ENCODE measurements around the gene SPP1.

The SPP1 gene

DNA sequence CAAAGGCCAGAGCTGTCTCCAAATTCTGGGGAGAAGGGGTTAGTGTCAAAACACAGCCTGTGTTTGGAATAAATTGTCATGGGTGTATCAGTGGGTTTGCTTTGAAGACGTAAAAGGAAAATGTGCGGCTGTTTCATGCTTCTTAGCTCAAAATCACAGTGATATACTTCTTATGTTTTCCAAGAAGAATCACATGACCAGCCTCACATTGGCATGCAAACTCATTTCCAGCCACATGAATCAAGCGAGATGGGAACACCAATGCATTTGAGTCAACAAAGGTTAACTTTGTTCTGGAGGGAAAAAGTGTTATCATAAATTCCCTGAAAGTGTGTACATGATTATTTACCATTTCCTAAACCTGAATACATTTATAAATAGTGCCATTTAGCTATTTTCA lies 19.0 kb upstream of the SPP1 start:
- DNase-seq, result no peak

DNA sequence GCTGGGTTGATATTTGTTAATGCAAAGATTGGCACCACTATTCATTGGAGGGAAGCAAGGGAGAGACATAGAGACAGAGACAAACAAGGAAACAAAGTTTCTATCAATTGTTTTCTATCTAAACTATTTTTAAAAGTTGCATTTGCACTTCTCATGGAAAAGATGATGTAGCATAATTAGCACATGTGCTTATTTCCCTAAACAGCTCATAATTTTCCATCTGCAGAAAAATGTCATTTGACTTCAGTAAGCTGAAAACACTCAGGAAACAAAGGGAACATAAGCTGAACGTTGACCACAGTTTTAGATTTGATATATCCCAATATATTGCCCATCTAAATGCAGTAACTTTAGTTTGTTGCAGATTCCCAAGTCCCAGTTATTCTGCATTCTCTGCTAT lies 18.5 kb upstream of the SPP1 start:
- no peak for DNase-seq

DNA sequence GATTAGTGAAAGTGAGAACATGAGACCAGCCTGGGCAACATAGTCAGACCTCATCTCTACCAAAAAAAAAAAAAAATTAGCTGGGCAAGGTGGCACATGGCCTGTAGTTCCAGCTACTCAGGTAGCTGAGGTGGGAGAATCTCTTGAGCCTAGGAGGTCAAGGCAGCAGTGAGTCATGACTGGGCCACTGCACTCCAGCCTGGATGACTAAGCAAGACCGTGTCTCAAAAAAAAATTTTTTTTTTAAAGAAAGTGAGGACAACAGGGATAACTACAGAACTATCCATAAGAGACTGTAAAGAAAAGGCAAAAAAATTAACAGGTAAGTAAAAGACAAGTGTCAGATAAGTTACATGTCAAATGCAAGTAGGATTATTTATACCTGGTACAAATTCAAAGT lies 13.5 kb upstream of the SPP1 start:
- DNase-seq, result no peak

DNA sequence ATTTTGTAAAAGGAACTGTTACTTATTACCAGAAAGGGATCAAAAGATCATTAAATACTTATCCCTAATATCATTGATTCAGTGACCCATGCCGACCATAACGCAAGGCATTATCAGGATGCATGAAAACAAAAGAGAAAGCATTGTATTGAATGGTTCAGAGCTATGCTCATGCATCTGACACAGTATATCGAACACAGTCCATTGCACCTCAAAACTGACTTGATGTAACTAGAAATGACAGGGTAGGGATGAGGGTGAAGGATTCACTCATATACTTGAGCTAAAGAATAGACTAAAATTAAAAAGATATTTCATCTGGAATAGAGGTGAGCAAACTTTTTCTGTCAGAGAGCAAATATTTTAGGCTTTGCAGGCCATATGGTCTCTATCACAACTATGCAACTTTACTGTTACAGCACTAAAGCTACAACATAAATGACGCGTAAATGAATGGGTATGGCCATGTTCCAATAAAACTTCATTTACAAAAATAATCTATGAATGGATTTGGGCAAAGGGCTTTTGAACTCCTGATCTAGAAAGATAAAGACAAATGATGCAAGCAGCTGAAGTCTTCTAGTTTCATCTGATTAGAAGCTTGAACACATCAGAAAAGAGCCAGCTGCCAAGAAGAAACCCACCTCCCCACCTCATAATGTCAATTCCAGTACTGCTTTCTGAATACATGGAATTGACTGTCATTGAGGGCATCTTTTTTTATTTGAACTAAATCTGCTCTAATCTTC lies 12.9 kb upstream of the SPP1 start:
- DNase-seq, result no peak

DNA sequence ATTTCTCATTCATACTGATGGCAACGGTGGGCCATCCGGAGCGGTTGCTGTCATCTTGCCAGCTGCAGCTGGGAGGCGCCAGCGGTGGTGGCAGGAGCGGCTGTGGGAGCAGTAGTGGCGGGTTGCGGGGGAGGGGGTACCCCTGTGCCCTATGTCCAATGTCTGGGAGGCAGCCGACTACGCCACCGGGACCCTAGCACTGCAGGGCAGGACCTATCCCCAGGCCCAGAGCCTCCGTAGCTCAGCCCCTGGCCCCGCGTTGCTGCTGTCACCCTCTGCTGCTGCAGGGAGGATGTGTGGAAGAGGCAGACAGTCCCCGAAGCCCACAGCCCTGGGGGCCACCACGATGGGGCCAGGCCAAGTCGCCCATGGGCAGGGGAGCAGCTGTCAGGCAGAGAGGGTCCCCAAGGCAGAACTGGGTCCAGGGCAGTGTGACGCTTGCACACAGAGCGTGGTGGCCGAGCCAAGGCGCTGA lies 10.0 kb upstream of the SPP1 start:
- DNase-seq, result no peak

DNA sequence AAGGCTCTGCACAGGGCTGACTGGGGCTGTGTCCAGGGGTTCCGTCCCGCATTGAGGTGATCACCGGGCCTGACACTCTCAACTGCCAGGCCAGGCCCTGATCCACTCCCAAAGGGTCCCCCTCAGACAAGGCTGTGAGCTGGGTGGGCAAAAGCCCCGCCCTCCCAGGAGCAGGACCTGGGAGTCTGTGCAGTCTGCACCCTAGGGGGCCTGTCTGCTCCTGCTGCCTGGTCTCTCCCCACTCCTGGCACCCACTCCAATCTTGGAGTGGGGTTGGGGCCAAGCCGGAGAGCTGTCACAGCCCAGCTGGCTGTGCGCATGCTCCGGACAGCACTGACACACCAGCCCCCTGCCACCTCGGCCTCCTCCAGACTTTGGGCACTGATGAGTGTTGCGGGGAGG lies 9.4 kb upstream of the SPP1 start:
- no peak for DNase-seq

DNA sequence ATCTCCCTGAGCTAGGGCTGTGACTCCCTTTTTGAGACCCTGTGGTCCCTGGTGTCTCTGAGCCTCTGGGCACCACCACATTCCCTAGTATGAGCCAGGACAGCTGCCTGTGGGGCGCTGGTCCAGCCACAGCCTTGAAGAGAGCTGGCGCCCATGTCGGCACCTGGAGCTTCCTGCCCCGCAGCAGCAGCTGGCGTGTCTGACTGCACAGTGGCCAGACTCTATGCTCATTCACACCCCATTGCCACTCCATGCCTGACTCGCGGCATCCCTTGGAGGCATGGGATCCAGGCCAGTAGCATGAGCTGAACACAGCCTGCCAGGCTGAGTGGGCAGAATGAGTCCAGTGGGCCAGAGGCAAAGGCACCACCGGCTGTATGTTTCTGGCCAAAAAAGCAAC lies 8.3 kb upstream of the SPP1 start:
- no peak for DNase-seq

DNA sequence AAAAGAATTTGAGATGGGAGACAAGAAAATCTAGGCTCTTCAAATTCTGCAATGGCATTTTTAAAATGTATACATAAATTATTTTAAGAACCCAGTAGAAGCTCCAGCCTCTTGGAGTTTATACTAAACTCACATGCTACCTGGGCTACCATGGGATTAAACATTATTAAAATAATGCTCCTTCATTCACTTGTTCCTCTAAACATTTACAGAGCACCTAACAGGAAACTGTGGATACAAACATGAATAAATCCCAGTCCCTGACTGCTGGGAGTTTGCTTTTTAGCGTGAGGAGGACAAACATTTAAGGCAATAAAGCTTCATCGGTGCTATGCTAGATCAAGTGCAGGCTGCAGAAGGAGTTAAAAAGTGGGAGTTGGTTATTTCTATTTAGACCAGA lies 5.4 kb upstream of the SPP1 start:
- DNase-seq, result no peak

DNA sequence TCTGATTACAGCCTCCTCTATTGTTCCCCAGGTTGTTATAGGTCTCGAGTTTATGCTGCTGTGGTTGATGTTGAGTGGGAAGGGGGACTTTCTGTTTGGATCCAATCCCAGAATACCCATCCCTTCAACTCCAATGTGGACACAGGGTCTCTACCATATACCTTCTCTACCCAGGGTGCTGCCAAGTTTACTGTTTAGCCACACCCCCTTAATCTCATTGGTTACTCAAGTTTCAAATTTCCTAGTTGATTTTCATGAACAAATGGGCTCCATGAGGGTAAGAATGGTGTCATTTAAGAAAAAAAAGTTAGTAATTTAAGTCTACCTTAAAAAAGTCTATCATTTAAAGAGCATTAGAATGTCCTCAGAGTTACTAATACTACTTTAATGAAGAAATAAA lies 3.6 kb upstream of the SPP1 start:
- no peak for DNase-seq

DNA sequence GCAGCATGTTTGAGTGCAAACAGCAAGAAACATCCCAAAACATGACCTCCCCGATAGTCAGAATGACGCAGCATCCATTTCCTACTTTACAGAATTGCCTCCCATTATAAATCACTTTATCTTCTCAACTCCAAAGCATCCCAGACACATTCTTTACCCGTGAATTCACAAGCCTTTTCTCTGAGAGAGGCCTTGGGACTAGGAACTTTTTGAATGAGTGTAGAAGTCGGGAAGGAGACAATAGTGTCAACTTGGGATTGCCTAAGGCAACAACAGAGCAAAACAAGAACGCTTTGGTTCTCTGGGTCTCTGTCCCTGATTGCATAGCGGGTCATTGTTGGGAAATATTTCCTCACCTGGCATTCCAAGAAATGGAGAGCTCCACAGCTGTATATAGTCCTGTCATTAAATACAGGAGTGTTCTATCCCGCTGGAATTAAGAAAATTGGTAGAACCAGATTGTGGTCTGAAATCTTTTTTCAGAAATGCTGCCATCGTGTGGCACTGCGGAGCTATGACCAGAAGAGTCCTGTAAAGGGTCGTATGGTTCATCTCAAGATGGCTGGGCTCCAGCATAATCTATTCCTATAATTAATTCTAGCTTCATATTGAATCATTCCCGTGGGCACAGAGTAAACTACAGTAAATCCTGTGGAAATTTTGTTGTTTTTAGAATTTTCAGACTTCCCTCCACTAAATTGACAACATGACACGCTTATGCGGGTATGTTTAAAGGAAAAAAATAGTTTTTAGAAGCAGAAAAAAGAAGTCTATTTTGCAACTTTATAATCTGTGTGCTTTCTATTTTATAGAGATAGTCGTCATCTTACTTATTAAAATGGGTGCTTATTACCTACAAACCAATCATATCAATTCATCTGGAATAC lies 2.0 kb upstream of the SPP1 start:
- DNase-seq, result peak; percentile 35

DNA sequence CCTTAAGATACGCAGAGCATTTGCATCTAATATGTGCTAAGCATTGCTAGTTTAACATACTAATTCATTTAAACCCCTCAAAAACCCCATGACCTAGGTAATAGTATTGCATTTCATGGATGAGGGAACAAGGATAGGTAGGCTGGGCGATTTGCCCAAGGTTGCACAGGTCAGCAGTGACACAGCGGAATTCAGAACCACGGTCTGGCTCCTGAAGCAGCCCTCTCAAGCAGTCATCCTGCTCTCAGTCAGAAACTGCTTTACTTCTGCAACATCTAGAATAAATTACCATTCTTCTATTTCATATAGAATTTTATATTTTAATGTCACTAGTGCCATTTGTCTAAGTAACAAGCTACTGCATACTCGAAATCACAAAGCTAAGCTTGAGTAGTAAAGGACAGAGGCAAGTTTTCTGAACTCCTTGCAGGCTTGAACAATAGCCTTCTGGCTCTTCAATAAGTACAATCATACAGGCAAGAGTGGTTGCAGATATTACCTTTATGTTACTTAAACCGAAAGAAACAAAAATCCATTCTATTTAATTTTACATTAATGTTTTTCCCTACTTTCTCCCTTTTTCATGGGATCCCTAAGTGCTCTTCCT lies 555 bp upstream of the SPP1 start:
- no peak for DNase-seq

DNA sequence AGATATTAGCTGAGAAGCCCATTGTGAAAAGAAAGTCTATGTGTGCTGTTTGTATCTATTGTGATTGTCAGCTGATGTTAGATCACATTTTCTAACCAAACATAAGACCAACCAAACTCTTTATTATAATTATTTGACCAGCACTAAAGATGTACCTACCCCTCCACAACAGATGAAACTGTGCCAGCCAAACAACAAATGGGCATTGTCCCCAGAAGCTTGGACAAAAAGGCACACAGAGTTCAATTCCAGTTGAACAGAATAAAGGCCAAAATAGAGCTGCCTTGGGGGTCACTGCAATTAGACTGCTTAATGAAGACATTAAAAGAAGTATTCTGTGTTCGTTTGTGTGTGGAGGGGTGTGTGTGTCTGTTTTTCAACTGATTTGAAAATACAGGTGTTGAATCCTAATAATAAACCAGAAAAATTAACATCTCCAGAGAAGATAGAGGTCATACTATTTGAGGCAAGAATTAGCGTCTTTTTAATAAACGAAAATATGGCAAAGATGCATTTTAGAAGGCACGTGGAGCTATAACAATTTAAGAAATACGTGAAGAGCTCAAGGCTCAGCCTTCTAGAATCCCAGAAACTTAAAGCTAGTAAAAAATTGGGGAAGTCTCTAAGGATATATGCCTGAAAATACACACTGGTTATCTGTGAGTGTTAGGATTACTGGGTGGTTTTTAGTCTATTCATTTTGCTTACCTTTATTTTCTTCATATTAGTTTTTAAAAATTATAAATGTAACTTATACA lies 2.2 kb downstream of the SPP1 start:
- DNase-seq, result no peak

DNA sequence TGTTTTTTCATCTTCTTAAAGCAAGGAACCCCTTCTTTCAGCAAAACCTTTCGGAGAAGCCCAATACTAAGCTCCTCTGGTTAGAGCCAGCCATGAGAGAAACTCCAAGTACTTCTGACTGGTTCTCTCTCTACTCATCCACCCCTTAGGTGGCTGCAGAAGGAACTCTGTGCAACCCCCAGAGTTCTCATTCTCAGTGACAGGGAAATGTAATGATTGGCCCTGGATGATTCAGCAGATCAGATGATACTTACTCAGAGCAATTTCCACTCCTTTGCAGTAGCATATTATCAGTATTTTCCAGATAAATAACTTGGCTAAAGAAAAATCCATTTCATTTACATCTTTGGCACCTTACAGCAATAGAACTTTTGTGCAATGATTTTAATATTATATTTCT lies 3.2 kb downstream of the SPP1 start:
- DNase-seq, result no peak

DNA sequence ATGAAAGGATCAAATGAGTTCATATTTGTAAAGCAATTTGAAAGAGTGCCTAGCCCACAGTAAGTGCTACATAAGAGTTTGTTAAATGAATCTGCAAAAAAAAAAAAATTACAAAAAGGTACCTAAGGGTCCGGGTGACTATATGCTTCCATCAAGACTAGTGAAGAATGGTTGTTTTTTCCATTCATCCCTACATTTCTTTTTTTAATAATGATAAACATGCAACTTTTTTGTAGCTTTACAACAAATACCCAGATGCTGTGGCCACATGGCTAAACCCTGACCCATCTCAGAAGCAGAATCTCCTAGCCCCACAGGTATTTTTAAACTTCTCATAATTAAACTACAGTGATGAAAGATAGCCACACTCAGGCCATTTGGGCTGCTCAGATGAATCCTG lies 4.3 kb downstream of the SPP1 start:
- no peak for DNase-seq

DNA sequence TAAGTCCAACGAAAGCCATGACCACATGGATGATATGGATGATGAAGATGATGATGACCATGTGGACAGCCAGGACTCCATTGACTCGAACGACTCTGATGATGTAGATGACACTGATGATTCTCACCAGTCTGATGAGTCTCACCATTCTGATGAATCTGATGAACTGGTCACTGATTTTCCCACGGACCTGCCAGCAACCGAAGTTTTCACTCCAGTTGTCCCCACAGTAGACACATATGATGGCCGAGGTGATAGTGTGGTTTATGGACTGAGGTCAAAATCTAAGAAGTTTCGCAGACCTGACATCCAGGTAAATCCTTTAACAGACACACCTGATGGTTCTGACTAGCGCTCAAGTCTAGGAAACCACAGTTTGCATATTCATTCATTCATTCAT lies 6.0 kb downstream of the SPP1 start:
- no peak for DNase-seq

DNA sequence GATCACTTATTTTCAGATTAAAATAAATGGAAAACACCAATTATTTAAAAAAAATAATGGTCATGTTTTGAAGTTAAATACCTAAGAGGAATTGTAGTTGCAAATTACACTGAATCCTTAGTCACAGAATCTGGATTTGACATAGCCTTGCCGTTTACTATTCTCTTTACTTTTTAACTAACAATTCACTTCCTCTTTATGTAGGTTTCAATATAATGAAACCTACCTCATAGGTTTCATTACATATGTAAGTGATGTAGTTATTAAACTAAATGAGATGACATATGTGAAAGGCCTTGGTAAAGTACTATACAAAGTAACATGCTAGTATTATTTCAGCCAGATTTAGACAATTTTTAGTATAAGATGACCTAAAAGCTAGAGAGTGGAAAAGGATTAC lies 6.5 kb downstream of the SPP1 start:
- DNase-seq, result no peak

DNA sequence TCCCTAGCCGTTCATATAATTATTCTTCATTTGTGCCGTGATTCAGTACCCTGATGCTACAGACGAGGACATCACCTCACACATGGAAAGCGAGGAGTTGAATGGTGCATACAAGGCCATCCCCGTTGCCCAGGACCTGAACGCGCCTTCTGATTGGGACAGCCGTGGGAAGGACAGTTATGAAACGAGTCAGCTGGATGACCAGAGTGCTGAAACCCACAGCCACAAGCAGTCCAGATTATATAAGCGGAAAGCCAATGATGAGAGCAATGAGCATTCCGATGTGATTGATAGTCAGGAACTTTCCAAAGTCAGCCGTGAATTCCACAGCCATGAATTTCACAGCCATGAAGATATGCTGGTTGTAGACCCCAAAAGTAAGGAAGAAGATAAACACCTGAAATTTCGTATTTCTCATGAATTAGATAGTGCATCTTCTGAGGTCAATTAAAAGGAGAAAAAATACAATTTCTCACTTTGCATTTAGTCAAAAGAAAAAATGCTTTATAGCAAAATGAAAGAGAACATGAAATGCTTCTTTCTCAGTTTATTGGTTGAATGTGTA lies 7.0 kb downstream of the SPP1 start:
- DNase-seq, result no peak

DNA sequence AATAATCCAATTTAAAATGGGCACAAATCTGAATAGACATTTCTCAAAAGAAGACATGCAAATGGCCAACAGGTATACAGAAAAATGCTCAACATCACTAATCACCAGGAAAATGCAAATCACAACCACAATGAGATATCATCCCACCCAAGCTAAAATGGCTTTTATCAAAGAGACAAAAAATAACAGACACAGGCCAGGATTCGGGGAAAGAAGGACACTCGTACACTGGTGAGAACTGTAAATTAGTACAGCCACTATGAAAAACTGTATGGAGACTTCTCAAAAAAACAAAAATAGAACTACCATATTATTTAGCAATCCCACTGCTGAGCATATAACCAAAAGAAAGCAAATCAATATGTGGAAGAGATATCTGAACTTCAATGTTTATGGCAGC lies 8.5 kb downstream of the SPP1 start:
- no peak for DNase-seq

DNA sequence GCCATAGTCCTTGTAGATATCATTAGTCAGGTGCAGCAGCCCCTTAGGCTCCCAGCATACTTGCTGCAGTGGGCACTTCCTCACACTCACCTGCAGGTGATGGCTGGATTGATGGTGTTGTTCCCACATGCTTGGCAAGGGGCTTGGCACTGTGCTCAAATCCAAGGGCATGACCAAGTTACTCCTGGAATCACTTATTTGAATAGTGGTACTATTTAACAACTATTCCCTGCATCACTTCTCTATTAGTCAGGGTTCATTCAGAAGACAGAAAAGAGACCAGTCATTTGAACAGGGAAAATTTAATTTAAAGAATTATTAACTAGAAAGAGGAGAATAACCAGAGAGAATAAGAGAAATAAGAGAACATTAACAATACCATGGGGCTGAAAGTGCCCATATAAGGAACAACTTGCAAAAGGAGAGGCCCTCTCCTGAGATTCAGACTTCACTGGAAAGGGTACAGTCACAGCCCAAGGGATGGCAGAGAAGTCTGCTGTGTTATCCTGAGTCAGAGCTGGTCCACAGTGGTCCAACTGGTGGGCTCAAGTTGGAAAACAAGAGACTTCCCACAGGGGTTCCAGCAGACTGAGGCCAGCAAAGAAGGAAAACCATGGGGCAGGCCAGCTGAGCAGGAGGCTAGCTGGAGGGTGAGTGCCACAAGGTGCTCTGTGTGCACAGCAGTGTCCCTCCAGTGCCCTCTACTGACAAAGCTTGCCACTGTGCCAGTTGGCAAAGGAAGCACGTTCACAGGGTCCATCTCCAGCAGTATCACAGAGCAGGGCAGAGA lies 9.8 kb downstream of the SPP1 start:
- DNase-seq, result peak; percentile 34

DNA sequence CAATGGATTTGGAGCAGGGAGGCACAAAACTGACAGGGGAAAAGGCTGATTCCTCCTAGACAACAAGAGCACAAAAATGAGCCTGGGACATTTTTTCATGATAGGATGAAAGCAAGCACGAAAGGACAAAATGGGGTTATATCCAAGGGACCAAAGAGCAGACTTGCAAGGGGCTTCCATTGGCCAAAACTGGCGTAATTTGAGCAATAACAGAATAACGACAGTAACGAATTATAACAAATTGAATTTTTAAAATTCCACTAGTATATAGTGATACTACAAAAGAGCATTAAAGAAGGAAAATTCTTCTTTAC lies 10.3 kb downstream of the SPP1 start:
- DNase-seq, result no peak

DNA sequence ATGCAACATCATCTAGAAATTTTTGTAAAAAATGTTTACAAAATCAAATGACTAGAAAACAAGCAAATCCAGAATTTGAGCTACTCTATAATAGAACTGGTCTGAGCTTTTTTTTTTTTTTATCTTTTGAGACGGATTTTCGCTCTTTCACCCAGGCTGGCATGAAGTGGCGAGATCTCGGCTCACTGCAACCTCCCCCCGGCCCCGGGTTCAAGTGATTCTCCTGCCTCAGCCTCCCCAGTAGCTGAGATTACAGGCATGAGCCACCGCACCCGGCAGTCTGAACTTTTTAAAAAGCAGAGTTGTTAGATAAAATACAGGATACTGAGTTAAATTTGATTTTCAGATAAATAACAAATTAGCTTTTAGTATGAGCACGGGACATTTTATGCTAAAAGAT lies 11.0 kb downstream of the SPP1 start:
- no peak for DNase-seq

DNA sequence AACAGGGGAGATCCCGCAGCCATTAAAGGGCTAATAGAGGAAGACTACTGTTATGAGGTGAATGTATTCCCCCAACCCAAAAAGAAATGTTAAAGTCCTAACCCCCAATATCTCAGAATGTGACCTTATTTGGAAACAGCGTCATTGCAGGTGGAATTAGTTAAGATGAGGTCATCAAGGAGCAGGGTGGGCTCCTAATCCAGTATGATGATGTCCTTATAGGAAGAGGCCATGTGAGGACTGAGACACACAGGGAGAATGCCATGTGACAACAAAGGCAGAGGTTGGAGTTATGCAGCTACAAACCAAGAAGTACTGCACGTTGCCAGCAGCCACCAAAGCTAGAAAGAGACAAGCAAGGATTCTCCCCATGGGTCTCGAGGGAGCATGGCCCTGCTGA lies 14.3 kb downstream of the SPP1 start:
- no peak for DNase-seq
